Activated CD8-positive, alpha-beta T cell treated with anti-CD3 and anti-CD28 coated beads for 36 hours (primary cell): ENCODE results near the gene UFC1. TPM values are rescaled to one million over a fixed set of nuclear protein-coding genes. Genes with fewer than 3 reads are reported as not detected.

ENCODE experiments used
- ATAC-seq: fragments of 200-7000 bp; cut with Tn5 transposase; one replicate; pipeline ENCODE4 v1.10.0; 2021; ENCODE audit warnings: mild to moderate bottlenecking, moderate library complexity
- CTCF ChIA-PET: fragments of 350-600 bp; sonication (Branson Sonifier 250); formaldehyde crosslinking; loops from one replicate; lab custom pipeline; 2021; ENCODE audit warnings: antibody characterized with exemption; lab: Charles Lee
- POLR2A ChIA-PET: fragments of 350-600 bp; sonication (Branson Sonifier 250); formaldehyde crosslinking; loops from one replicate; lab custom pipeline; 2021; ENCODE audit warnings: antibody characterized with exemption; lab: Charles Lee
- DNase-seq: peaks from one replicate; pipeline ENCODE4 v3.0.0-alpha.2; 2020
- H3K27ac Mint-ChIP-seq: one replicate; pipeline ENCODE4 v1.8.0; 2021; ENCODE audit warnings: mild to moderate bottlenecking, mixed read lengths
- H3K27me3 Mint-ChIP-seq: one replicate; pipeline ENCODE4 v1.8.0; 2021; ENCODE audit warnings: mixed read lengths
- H3K36me3 Mint-ChIP-seq: one replicate; pipeline ENCODE4 v1.8.0; 2021; ENCODE audit warnings: low read depth, mixed read lengths
- H3K4me1 Mint-ChIP-seq: one replicate; pipeline ENCODE4 v1.8.0; 2021; ENCODE audit warnings: low read depth, mixed read lengths
- H3K4me3 Mint-ChIP-seq: one replicate; pipeline ENCODE4 v1.8.0; 2021; ENCODE audit warnings: mild to moderate bottlenecking, moderate library complexity, mixed read lengths
- H3K9me3 Mint-ChIP-seq: one replicate; pipeline ENCODE4 v1.8.0; 2021; ENCODE audit warnings: mixed read lengths
- CTCF ChIP-seq: fragments of 200-600 bp; IDR thresholded peaks from one replicate; pipeline ENCODE4 v1.8.0; 2022; ENCODE audit warnings: antibody characterized with exemption, mild to moderate bottlenecking
- intact Hi-C: fragments of 100-400 bp; cut with micrococcal nuclease; formaldehyde crosslinking; loops from one replicate; pipeline ENCODE4 v1.10.0; 2022
- total RNA-seq, 2 experiments: library from RNA; stranded (reverse); gene quantifications; one replicate each; pipeline ENCODE4 v1.2.3, GENCODE V29; 2021

Gene UFC1
- total RNA-seq, 2 experiments from 2014 or later: 81.2 to 84.1 TPM

- DNase-seq (no peak), ATAC-seq (no peak)
- POLR2A ChIA-PET: interaction anchor here (0.9 to 1.5 kb wide), 3 partner anchors 10 to 15 kb away, joined by 3 to 4 read pairs (median 4); no protein-coding TSS in a partner anchor
- peaks cover 43% of the 10 kb centered on the region for H3K4me1 Mint-ChIP-seq
- CTCF ChIA-PET: interaction anchor here (2.9 to 18.7 kb wide), 3 partner anchors 15 to 176 kb away, joined by 12 to 306 read pairs (median 49); partner anchors contain the start of genes APOA2 and TOMM40L
- no peak for TF ChIP-seq CTCF
- H3K27ac Mint-ChIP-seq: no peak overlapping the region
- H3K36me3 Mint-ChIP-seq: peaks cover 63% of the 10 kb centered on the region
- H3K9me3 Mint-ChIP-seq: no peaks in the 10 kb centered on the region
- no peak overlapping the region for H3K4me3 Mint-ChIP-seq
- intact Hi-C loops: no loop called here
- no peaks in the 10 kb centered on the region for H3K27me3 Mint-ChIP-seq
Measured at GRCh38 chr1:161207173-161207572, 53.4 kb downstream of the UFC1 start.

Other genes starting within 250 kb of the UFC1 start
- gene ITLN2, start 199.2 kb upstream of the UFC1 start, total RNA-seq: not detected
- gene F11R, start 132.8 kb upstream of the UFC1 start, total RNA-seq: 10 to 100 TPM; 19.0 to 20.9 TPM
- 10 to 100 TPM; 70.8 to 78.7 TPM for gene TSTD1, start 115.0 kb upstream of the UFC1 start, total RNA-seq
- 10 to 100 TPM; 50.0 to 52.1 TPM for gene USF1, start 108.0 kb upstream of the UFC1 start, total RNA-seq
- 100 to 1,000 TPM; 174 to 175 TPM for gene ARHGAP30, start 84.1 kb upstream of the UFC1 start, total RNA-seq
- not detected for gene NECTIN4, start 64.4 kb upstream of the UFC1 start, total RNA-seq
- gene KLHDC9, start 55.6 kb upstream of the UFC1 start, total RNA-seq: under 1 TPM in 1 of 2 experiments, not detected in 1; 0.43 TPM
- gene PFDN2, start 35.9 kb upstream of the UFC1 start, total RNA-seq: 100 to 1,000 TPM; 137 to 144 TPM
- 10 to 100 TPM; 38.5 to 40.0 TPM for gene NIT1, start 35.9 kb upstream of the UFC1 start, total RNA-seq
- gene DEDD, start 21.3 kb upstream of the UFC1 start, total RNA-seq: 10 to 100 TPM; 30.4 to 37.0 TPM
- 10 to 100 TPM; 24.4 to 26.7 TPM for gene USP21, start 5.5 kb downstream of the UFC1 start, total RNA-seq
- 10 to 100 TPM; 24.4 to 24.9 TPM for gene PPOX, start 12.4 kb downstream of the UFC1 start, total RNA-seq
- 10 to 100 TPM; 39.9 to 40.8 TPM for gene B4GALT3, start 23.5 kb downstream of the UFC1 start, total RNA-seq
- gene ADAMTS4, start 45.1 kb downstream of the UFC1 start, total RNA-seq: 1 to 10 TPM; 1.1 to 1.8 TPM
- gene NDUFS2, start 48.4 kb downstream of the UFC1 start, total RNA-seq: 10 to 100 TPM; 85.9 to 97.1 TPM
- under 1 TPM; 0.60 to 0.81 TPM for gene FCER1G, start 61.3 kb downstream of the UFC1 start, total RNA-seq
- not detected for gene APOA2, start 69.7 kb downstream of the UFC1 start, total RNA-seq
- 10 to 100 TPM; 11.6 to 12.1 TPM for gene TOMM40L, start 72.1 kb downstream of the UFC1 start, total RNA-seq
- not detected for gene NR1I3, start 84.2 kb downstream of the UFC1 start, total RNA-seq
- under 1 TPM in 1 of 2 experiments, not detected in 1; 0.18 TPM for gene PCP4L1, start 104.8 kb downstream of the UFC1 start, total RNA-seq
- 1 to 10 TPM; 2.8 to 3.3 TPM for gene MPZ, start 156.0 kb downstream of the UFC1 start, total RNA-seq
- 100 to 1,000 TPM; 160 to 175 TPM for gene SDHC, start 160.4 kb downstream of the UFC1 start, total RNA-seq
- gene CFAP126, start 213.9 kb downstream of the UFC1 start, total RNA-seq: not detected